HG03108 (cell line): Measurements from ENCODE around the gene CASZ1.

Source experiments
- ATAC-seq: cut with Tn5 transposase; IDR thresholded peaks from one replicate; pipeline ENCODE4 v1.9.1; 2021; ENCODE audit warnings: moderate library complexity; ENCODE audit not compliant: unreplicated experiment

Gene CASZ1

GRCh38 chr1:10795276-10796021 is 997 bp downstream of the CASZ1 start:
- ATAC-seq, result no peak

GRCh38 chr1:10794724-10795275 is 1.6 kb downstream of the CASZ1 start:
- no peak for ATAC-seq

GRCh38 chr1:10793129-10793651 is 3.3 kb downstream of the CASZ1 start:
- no peak for ATAC-seq

GRCh38 chr1:10791105-10791951 is 5.1 kb downstream of the CASZ1 start:
- ATAC-seq, result no peak

GRCh38 chr1:10789803-10790702 is 6.4 kb downstream of the CASZ1 start:
- ATAC-seq, result no peak

GRCh38 chr1:10789047-10789791 is 7.2 kb downstream of the CASZ1 start:
- ATAC-seq, result no peak

GRCh38 chr1:10788592-10789006 is 7.8 kb downstream of the CASZ1 start:
- ATAC-seq, result no peak

GRCh38 chr1:10787286-10787685 is 9.2 kb downstream of the CASZ1 start:
- no peak for ATAC-seq

- no peak for ATAC-seq
Measured at GRCh38 chr1:10785728-10786638, 10.5 kb downstream of the CASZ1 start.

- no peak for ATAC-seq
Measured at GRCh38 chr1:10784998-10785727, 11.3 kb downstream of the CASZ1 start.

- no peak for ATAC-seq
Measured at GRCh38 chr1:10782491-10783244, 13.8 kb downstream of the CASZ1 start.

GRCh38 chr1:10781137-10781536 is 15.3 kb downstream of the CASZ1 start:
- ATAC-seq, result no peak

GRCh38 chr1:10779841-10780240 is 16.6 kb downstream of the CASZ1 start:
- ATAC-seq, result no peak

- no peak for ATAC-seq
Measured at GRCh38 chr1:10779201-10779600, 17.2 kb downstream of the CASZ1 start.

- no peak for ATAC-seq
Measured at GRCh38 chr1:10778640-10779039, 17.8 kb downstream of the CASZ1 start.

- no peak for ATAC-seq
Measured at GRCh38 chr1:10777749-10778574, 18.5 kb downstream of the CASZ1 start.
